Smooth muscle cell of trachea (primary cell): ENCODE results near the gene PHRF1. TPM values are rescaled to one million over a fixed set of nuclear protein-coding genes. Genes with fewer than 3 reads are reported as not detected.

Source experiments
- total RNA-seq: library from RNA; depleted of rRNA; stranded (reverse); fragments of >200 nt; gene quantifications from 2 replicates; pipeline ENCODE4 v1.2.1, GENCODE V29; 2014

The PHRF1 gene, protein sequence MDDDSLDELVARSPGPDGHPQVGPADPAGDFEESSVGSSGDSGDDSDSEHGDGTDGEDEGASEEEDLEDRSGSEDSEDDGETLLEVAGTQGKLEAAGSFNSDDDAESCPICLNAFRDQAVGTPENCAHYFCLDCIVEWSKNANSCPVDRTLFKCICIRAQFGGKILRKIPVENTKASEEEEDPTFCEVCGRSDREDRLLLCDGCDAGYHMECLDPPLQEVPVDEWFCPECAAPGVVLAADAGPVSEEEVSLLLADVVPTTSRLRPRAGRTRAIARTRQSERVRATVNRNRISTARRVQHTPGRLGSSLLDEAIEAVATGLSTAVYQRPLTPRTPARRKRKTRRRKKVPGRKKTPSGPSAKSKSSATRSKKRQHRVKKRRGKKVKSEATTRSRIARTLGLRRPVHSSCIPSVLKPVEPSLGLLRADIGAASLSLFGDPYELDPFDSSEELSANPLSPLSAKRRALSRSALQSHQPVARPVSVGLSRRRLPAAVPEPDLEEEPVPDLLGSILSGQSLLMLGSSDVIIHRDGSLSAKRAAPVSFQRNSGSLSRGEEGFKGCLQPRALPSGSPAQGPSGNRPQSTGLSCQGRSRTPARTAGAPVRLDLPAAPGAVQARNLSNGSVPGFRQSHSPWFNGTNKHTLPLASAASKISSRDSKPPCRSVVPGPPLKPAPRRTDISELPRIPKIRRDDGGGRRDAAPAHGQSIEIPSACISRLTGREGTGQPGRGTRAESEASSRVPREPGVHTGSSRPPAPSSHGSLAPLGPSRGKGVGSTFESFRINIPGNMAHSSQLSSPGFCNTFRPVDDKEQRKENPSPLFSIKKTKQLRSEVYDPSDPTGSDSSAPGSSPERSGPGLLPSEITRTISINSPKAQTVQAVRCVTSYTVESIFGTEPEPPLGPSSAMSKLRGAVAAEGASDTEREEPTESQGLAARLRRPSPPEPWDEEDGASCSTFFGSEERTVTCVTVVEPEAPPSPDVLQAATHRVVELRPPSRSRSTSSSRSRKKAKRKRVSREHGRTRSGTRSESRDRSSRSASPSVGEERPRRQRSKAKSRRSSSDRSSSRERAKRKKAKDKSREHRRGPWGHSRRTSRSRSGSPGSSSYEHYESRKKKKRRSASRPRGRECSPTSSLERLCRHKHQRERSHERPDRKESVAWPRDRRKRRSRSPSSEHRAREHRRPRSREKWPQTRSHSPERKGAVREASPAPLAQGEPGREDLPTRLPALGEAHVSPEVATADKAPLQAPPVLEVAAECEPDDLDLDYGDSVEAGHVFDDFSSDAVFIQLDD (N-terminal part only)
- 21.2 and 29.8 TPM in 2 replicates for total RNA-seq

DNA sequence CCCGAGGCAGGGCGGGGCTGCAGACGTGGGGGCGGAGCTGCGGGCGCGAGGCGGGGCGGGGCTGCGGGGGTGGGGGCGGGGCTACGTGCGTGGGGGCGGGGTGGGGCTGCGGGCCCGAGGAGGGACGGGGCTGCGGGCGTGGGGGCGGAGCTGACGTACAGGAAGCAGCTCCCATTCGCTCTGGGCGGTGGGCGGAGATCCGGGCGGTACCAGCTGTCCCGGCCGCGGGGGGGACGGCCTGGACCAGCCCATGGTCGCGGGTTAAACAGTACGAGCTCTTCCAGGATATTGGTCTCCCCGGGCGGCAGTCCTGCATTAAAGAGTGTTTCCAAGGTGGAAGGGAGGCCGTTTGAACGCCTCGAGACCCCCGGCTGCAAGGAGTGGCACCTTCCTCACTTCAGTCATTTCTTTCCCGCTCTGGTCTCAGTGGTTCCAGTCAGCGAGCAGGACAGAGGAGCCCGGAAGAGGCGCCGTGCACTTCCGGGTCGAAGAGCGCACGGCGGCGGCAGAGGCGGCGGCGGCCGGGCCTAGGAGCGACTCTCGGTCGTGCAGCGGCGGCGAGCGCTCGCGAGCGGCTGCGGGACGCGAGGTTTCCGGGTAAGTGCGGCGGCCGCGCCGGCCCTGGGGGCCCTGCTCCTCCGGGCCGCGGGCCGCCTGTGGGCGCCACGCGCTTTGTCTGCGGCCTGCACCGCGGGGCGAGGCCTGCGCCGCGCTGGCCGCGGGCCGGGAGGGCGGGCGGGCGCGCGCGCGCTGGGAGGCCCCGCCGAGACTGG is at the start of gene PHRF1:
Gene PHRF1, plus strand, starts transcription at position 475 of the 773 bp plus-strand sequence. CDS start 5,043 bp downstream, outside the sequence.

DNA sequence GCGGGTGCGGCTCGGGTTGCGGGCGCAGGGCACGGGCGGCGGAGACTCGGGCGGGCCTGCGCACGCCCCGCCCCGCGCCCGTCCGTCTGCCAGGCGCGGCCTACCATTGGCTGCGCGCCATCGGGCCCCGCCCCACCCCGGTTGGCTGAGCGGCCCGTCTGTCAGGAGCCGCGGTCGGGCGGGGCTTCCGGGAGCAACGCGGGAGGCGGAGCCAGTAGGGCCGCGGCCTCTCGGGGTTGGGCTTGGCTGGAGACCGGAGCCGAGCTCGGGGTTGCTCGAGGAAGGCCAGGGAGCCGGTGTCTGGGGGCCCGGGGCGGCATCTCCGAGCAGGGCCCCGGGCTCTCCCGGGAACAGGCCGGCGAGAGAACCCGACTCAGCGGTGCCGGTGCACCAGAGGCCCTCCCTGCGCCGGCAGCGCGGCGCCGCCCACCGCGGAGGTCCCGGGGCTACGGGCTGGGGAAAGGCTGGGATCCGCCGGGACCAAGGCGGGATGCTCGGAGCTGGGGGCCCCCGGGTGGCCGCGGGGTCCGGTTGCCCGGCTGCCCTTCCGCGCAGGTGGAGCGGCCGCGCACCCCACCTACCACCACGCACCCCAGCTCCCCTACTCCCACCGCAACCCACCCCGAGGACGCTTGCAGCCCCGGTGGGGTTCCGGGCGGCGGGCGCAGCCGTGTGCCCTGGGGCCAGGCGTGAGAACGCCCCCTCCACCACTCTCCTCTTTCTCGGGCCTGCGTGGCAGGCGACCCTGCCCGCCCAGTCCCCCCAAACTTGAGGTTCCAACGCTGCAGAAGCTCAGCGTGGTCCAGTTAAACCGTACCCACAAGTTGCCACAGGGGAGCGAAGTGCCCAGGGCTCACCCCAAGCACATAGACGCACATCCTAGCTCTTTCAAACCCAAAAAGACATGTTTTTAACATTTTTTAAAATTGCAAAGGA is 40.5 kb upstream of the PHRF1 start, which contains the start of gene HRAS:
Gene HRAS, minus strand, starts transcription at position 58 of the 936 bp plus-strand sequence.

DNA sequence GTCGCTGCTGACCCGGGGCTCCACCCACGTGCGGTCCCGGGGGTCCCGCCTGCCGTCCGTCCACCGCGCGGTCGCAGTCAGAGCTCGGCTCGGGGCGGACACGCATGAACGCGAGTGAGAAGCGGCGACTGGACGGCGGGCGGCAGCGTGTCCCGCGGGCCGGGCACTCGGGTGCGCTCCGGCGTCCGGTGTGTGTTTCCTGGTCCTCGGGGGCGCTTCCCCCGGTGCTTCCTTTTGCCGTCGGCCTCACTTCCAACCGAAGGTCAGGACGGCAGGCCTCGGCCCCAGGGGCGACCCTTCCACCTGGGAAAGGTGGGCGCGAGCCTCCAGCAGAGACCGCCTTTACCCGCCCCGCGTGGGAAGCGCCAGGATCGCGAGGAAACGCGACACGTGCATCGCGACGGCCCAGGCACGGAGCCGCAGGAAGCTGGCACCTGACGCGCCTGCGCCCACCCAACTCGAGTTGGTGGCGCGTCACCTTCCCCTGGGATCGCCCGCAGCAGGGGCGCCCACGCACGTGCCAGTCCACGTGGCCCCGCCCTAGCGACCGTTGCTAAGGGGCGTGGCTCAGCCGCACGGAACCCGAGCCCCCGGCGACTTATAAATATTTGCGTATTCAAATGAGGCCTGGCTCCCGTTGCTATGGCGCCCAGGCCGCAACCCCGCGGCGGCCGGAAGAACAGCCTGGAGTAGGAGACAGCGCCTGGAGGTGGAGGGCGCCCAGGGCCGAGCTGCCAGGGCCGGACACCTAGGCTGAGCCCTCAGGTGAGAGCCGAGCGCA is 39.2 kb upstream of the PHRF1 start, which contains the start of gene LRRC56:
Gene LRRC56, plus strand, starts transcription at position 687 of the 781 bp plus-strand sequence. CDS start 3,158 bp downstream, outside the sequence.

DNA sequence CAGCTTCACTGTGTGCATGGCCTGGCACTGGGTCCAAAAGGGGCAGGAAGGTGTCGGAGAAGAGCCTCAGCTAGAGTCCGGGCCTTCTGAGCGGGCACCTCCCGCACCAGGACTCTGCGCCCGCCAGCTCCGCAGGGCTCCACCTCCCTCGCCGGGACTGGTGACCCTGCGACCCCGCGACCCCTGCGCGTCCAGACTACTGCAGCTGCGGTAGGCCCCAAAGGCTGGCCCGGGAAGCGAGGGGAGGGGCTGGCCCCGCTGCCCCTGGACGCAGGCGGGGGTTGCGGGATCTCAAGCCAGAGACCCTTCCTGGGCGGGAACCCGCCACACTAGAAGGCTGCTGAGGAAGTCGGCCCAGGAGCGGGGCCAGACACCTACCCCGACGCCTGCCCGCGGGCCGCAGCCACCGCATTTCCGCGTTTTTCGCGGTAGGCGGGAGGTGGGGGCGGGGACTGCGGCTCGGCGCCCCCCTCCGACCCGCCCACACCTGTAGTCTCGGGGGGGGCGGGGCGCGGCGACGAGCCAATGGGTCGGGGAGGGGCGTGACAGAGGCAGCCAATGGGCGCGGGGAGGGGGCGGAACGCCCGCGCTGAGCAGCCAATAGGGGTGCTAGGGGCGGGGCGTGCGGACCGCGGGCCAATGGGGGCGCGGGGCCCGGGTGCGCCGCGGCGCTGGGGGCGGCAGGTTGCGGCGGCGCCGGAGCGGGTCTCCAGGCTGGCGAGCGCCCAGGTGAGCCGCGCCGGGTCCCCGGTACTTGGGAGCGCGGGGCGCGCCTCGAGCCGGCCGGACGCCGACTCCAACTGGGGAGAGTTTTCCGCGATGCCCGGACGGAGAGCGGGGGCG is 15.7 kb upstream of the PHRF1 start, which contains the start of the genes LMNTD2 and RASSF7:
Gene LMNTD2, minus strand, starts transcription at position 434 of the 843 bp plus-strand sequence. Its CDS starts 22 bp downstream, at position 412.
Gene RASSF7, plus strand, starts transcription at position 666 of the 843 bp plus-strand sequence. CDS start 799 bp downstream, outside the sequence.

DNA sequence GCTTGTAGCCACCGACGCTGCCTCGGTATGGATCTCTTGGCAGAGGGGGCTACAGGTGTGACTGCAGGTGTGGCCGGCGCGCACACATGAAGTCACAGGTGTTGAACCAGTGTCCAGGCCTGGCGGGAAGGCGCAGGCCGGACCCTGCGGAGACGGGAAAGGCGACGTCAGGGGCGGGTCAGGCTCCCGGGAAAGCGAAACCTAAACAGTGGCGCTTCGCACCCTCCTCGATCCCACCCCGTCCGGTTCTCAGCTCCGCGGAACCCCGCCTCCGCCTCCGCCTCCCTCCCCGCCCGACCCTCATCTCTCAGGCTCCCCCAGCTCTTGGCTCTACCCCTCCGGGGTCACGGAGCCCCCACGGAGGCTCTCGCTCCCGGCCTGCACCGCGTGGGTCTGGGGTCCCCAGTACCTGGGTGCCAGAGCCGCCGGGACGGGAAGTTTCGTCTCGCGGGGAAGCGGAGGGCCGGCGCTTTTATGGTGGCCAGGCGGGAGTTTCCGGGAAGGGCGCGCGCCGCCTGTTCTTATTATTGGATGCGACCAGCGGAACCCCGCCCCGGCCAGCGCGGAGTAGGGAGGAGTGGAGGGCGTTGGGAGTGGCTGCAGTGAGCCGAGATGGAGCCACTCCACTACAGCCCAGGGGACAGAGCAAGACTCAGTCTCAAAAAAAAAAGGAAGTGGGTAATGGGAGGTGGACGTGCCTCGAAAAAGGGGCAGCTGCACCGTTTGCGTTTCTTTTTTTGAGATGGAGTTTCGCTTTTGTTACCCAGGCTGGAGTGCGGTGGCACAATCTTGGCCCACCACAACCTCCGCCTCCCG is 39.4 kb downstream of the PHRF1 start, which contains the start of gene IRF7:
Gene IRF7, minus strand, starts transcription at position 447 of the 816 bp plus-strand sequence. CDS start 586 bp downstream, outside the sequence.

DNA sequence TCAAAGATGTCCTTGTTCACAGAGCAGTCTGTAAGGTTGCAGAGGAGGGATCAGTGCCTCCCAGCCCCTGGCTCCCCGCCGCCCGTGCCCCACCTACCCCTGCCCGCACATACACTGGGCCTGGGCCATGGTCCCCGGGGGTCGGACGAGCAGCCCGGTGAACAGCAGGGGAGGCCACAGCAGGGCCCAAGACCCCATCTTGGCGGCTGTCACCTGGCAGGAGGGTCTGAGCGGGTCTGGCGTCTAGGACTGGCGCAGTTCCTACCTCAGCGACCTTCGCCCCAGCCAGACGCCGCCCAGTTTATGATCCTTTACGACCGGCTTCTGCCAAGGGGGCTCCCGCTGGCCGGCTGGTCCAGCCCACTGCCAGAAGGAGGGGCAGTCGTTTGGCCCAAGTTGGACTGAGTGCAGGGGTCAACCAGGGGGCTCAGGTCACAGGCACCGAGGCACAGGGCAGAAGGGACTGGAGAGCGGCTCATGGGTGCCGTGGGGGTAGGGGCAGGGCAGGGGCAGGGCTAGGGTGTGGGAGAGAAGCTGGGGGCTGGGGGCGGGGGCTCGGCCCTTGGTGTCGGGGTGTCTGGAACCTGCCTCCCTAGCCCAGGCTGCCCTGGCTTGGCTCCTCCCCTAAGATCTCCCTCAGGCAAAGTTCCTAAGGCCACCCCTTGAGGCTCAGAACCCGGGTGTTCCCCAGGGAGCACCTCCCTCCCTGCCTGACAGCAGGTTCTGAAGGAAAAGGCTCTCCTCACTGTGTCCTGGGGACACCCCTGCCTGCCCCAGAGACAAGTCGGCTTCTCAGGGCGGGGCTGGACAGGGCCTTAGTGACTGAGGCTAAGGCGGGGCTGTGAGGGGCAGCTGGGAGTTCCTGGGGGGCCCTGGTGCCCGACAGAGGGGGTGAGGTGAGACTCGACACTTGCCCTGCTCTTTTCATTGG is 48.7 kb downstream of the PHRF1 start, which contains the start of gene CDHR5:
Gene CDHR5, minus strand, starts transcription at position 251 of the 931 bp plus-strand sequence. Its CDS starts 53 bp downstream, at position 198.

DNA sequence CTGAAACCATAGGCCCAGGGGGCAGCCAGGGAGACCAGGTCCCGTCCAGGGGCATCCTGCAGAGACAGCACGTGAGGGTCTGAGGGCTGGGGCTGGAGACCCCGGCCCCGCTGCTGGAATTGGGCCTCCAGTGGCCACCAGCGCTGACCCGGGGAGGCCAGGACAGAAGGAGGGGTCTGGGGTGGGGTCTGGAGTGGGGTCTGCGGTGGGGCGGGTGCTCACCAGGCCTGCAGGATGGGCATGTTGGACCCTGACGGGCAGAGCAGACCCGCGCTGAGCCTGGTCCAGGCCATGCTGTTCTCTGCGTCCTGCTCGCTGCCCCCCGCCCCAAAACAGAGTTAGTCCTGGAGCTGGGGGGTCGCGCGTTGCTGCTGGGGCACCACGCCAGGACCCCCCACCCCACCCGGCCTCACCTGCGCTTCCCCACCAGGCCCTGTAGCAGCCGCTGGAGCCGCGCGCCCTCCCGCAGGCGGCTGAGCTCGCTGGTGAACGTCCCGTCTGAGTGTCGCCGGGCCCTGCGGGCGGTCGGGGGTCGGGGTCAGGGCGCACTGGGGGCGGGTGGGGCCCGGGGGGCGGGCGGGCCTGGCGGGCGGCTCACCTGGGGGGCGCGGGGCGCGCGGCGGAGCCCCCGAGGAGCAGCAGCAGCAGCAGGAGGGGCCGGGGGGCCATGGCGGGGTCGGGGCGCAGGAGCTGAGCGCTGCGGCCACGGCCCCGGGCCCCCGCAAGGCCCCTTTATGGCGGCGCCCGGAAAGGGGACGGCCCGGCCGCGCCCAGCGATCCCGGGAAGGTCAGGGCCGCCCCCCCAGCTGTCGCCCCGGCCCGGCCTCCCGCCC is 50.4 kb downstream of the PHRF1 start, which contains the start of gene SCT:
Gene SCT, minus strand, starts transcription at position 707 of the 833 bp plus-strand sequence. Its CDS starts 38 bp downstream, at position 669.

DNA sequence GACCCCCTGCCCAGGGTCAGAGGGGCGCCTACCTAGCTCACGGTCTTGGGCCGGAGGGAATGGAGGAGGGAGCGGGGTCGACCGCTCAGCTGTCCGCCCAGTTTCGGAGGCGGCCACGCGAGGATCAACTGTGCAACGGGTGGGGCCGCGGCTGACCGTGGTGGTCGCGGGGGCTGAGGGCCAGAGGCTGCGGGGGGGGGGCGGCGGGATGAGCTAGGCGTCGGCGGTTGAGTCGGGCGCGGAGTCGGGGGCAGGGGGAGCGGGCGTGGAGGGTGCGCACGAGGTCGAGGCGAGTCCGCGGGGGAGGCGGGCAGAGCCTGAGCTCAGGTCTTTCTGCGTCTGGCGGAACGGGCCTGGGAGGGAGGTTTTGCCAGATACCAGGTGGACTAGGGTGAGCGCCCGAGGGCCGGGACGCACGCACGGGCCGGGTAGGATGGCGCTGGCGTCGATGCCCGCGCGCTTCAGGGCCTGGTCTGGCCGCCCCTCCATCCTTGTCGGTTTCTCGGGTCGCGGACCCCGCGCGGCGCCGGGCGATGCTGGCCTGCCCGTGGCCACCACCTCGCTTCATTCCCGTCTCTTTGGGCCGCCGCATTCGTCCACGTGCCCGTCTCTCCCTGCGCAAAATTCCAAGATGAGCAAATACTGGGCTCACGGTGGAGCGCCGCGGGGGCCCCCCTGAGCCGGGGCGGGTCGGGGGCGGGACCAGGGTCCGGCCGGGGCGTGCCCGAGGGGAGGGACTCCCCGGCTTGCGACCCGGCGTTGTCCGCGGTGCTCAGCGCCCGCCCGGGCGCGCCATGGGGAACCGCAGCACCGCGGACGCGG is 60.5 kb downstream of the PHRF1 start, which contains the start of gene DRD4:
Gene DRD4, plus strand, starts transcription at position 759 of the 822 bp plus-strand sequence. Its CDS starts 36 bp downstream, at position 795.

Other genes with a start within 250 kb of the PHRF1 start
- 3.3 and 4.7 TPM in 2 replicates for gene B4GALNT4, start 207.0 kb upstream of the PHRF1 start, total RNA-seq
- gene PKP3, start 182.3 kb upstream of the PHRF1 start, total RNA-seq = 1.7 and 2.8 TPM in 2 replicates
- gene SIGIRR, start 161.5 kb upstream of the PHRF1 start, total RNA-seq = 17.5 and 18.5 TPM in 2 replicates
- 0.17 TPM in 1 of 2 replicates, not detected in the other for gene ANO9, start 134.5 kb upstream of the PHRF1 start, total RNA-seq
- gene PTDSS2, start 126.2 kb upstream of the PHRF1 start, total RNA-seq = 35.9 and 40.5 TPM in 2 replicates
- gene RNH1, start 69.2 kb upstream of the PHRF1 start, total RNA-seq = 538 and 702 TPM in 2 replicates
- gene HRAS, start 40.9 kb upstream of the PHRF1 start, total RNA-seq = 49.5 and 62.4 TPM in 2 replicates
- gene LRRC56, start 38.9 kb upstream of the PHRF1 start, total RNA-seq = 0.73 and 1.5 TPM in 2 replicates
- 0.29 and 0.33 TPM in 2 replicates for gene LMNTD2, start 15.7 kb upstream of the PHRF1 start, total RNA-seq
- 2.3 and 4.4 TPM in 2 replicates for gene RASSF7, start 15.5 kb upstream of the PHRF1 start, total RNA-seq
- 7.7 and 11.9 TPM in 2 replicates for gene IRF7, start 39.5 kb downstream of the PHRF1 start, total RNA-seq
- under 0.01 TPM in 1 of 2 replicates, not detected in the other for gene CDHR5, start 48.5 kb downstream of the PHRF1 start, total RNA-seq
- not detected in 2 replicates for gene SCT, start 50.7 kb downstream of the PHRF1 start, total RNA-seq
- not detected in 2 replicates for gene DRD4, start 60.8 kb downstream of the PHRF1 start, total RNA-seq
- gene DEAF1, start 118.8 kb downstream of the PHRF1 start, total RNA-seq = 26.6 and 58.4 TPM in 2 replicates
- 13.7 and 14.8 TPM in 2 replicates for gene TMEM80, start 119.3 kb downstream of the PHRF1 start, total RNA-seq
- 68.4 and 125 TPM in 2 replicates for gene EPS8L2, start 129.8 kb downstream of the PHRF1 start, total RNA-seq
- gene TALDO1, start 171.0 kb downstream of the PHRF1 start, total RNA-seq = 166 and 171 TPM in 2 replicates
- gene GATD1, start 201.0 kb downstream of the PHRF1 start, total RNA-seq = 29.7 and 58.1 TPM in 2 replicates
- 2.2 and 2.8 TPM in 2 replicates for gene CEND1, start 213.6 kb downstream of the PHRF1 start, total RNA-seq
- 16.0 and 33.7 TPM in 2 replicates for gene SLC25A22, start 221.8 kb downstream of the PHRF1 start, total RNA-seq
- gene PIDD1, start 228.8 kb downstream of the PHRF1 start, total RNA-seq = 11.2 and 26.1 TPM in 2 replicates
- gene RPLP2, start 233.5 kb downstream of the PHRF1 start, total RNA-seq = 271 and 337 TPM in 2 replicates
- 25.7 and 47.6 TPM in 2 replicates for gene PNPLA2, start 242.4 kb downstream of the PHRF1 start, total RNA-seq